ENCODE results near the gene ADCY10. TPM values are rescaled to one million over a fixed set of nuclear protein-coding genes. Genes with fewer than 3 reads are reported as not detected.

ADCY10 gene
- total and polyA plus RNA-seq, 9 of the 15 experiments (the other 6 are each of a cell fraction or from before 2014, with no cell fraction given) = 0.08 to 0.86 (median 0.22) TPM

GRCh38 chr1:167935216-167936067 lies 21.5 kb upstream of the ADCY10 start (continued):
- TF ChIP-seq SREBF1 (IDR thresholded peaks at IDR 0.05; ENCODE audit: borderline replicate concordance, low read depth, low read length) (no peak), ZNF384 (IDR thresholded peaks at IDR 0.05; ENCODE audit: low read depth, low read length) (no peak), SETDB1 (IDR thresholded peaks at IDR 0.05; ENCODE audit: low read length) (no peak), RNF2 (IDR thresholded peaks at IDR 0.05) (peak; percentile 55; the same call in 1 of the 2 replicates), NFIC (IDR thresholded peaks at IDR 0.05) (no peak), ZFP91 (CRISPR knock-in tag; IDR thresholded peaks at IDR 0.05) (no peak), ZNF785 (CRISPR knock-in tag; IDR thresholded peaks at IDR 0.05) (no peak), SIRT6 (IDR thresholded peaks at IDR 0.05; ENCODE audit: low read depth, low read length) (no peak), NFRKB (IDR thresholded peaks at IDR 0.05; ENCODE audit: low read depth) (peak; percentile 46), ZNF184 (CRISPR knock-in tag; IDR thresholded peaks at IDR 0.05) (no peak), NEUROD1 (IDR thresholded peaks at IDR 0.05; ENCODE audit: borderline replicate concordance, low read depth, low read length, partially characterized antibody) (no peak), REST (IDR thresholded peaks at IDR 0.05; ENCODE audit: borderline replicate concordance) (no peak), REST (CRISPR knock-in tag; IDR thresholded peaks at IDR 0.05; ENCODE audit: low read depth) (peak; percentile 58; the same call in 1 of the 2 replicates), ZBTB1 (CRISPR knock-in tag; IDR thresholded peaks at IDR 0.05; ENCODE audit: borderline replicate concordance, low read depth) (0 out of 2 replicates have a peak, but pooled peaks have one; percentile 18), JUN (IDR thresholded peaks at IDR 0.05; ENCODE audit: borderline replicate concordance, low read depth, low read length) (no peak), JUN (CRISPR knock-in tag; IDR thresholded peaks at IDR 0.05; ENCODE audit: borderline replicate concordance) (peak; percentile 14; the same call in 1 of the 2 replicates), RB1 (IDR thresholded peaks at IDR 0.05; ENCODE audit: low read depth) (peak; percentile 91; the same call in 1 of the 2 replicates), DNMT1 (IDR thresholded peaks at IDR 0.05) (0 out of 2 replicates have a peak, but pooled peaks have one; percentile 60), TCF7 (IDR thresholded peaks at IDR 0.05; ENCODE audit: borderline replicate concordance) (no peak), ZNF445 (CRISPR knock-in tag; IDR thresholded peaks at IDR 0.05; ENCODE audit: low read depth) (no peak), BDP1 (IDR thresholded peaks at IDR 0.05; ENCODE audit: insufficient read depth, insufficient read length) (no peak)
